HepG2 (cell line): ENCODE measurements around the gene CKAP5. TPM values are rescaled to one million over a fixed set of nuclear protein-coding genes. Genes with fewer than 3 reads are reported as not detected.

Experiments
- ARID3A ChIP-seq: IDR thresholded peaks from 2 replicates; pipeline ENCODE4 v1.6.1; 2012; ENCODE audit warnings: low read depth, low read length, improper control_type of control experiment
- ATM ChIP-seq: fragments of 450-650 bp; IDR thresholded peaks from 2 replicates; pipeline ENCODE4 v1.7.1; 2017; ENCODE audit warnings: mild to moderate bottlenecking, borderline replicate concordance
- CHD4 ChIP-seq: fragments of 200-600 bp; sonication (generic); IDR thresholded peaks from 2 replicates; pipeline ENCODE4 v1.7.0; 2017; ENCODE audit warnings: mild to moderate bottlenecking, low read length, borderline replicate concordance
- CREB3 ChIP-seq: sonication (generic); formaldehyde crosslinking; IDR thresholded peaks from 2 replicates; pipeline ENCODE4 v1.5.0; 2020; ENCODE audit warnings: missing genetic modification reagents
- FOXJ3 ChIP-seq: sonication (generic); formaldehyde crosslinking; IDR thresholded peaks from 2 replicates; pipeline ENCODE4 v1.4.0; 2020; ENCODE audit warnings: missing genetic modification reagents, mild to moderate bottlenecking, borderline replicate concordance
- HNF1A ChIP-seq, 2 experiments: sonication (generic) in 1 of 2; formaldehyde crosslinking in 1 of 2; IDR thresholded peaks; 2 replicates each; pipeline versions ENCODE4 v1.4.0 to v1.6.1; 2016 to 2020; ENCODE audit warnings: borderline replicate concordance in 1 of 2, low read depth in 1 of 2, mild to moderate bottlenecking in 1 of 2, missing genetic modification reagents in 1 of 2
- IKZF5 ChIP-seq: IDR thresholded peaks from 2 replicates; pipeline ENCODE4 v1.6.1; 2018; ENCODE audit warnings: missing genetic modification reagents, mild to moderate bottlenecking, missing compliant biosample characterization
- NONO ChIP-seq, 2 experiments: fragments of 450-650 bp in 1 of 2; sonication (generic) in 1 of 2; formaldehyde crosslinking in 1 of 2; IDR thresholded peaks in 1 of 2; conservative IDR thresholded peaks in 1 of 2; 2 replicates each; pipeline versions ENCODE4 v1.6.1 to v1.8.0; 2017 to 2022; ENCODE audit warnings: mild to moderate bottlenecking in 1 of 2, missing genetic modification reagents in 1 of 2, moderate library complexity in 1 of 2
- PCBP2 ChIP-seq: fragments of 200-400 bp; formaldehyde crosslinking; optimal IDR thresholded peaks from 2 replicates; pipeline ENCODE3; 2018; ENCODE audit warnings: low read length, low read depth; ENCODE audit not compliant: poor library complexity, severe bottlenecking
- PHF21A ChIP-seq: sonication (generic); formaldehyde crosslinking; IDR thresholded peaks from 2 replicates; pipeline ENCODE4 v1.5.0; 2020; ENCODE audit warnings: mild to moderate bottlenecking, missing genetic modification reagents
- PLSCR1 ChIP-seq: sonication (generic); formaldehyde crosslinking; IDR thresholded peaks from 2 replicates; pipeline ENCODE4 v1.5.0; 2020; ENCODE audit warnings: missing genetic modification reagents, mild to moderate bottlenecking, borderline replicate concordance
- SIX1 ChIP-seq: sonication (generic); formaldehyde crosslinking; IDR thresholded peaks from 2 replicates; pipeline ENCODE4 v1.4.0; 2020; ENCODE audit warnings: missing genetic modification reagents, borderline replicate concordance
- SMAD9 ChIP-seq: sonication (generic); formaldehyde crosslinking; IDR thresholded peaks from 2 replicates; pipeline ENCODE4 v1.5.1; 2020; ENCODE audit warnings: mild to moderate bottlenecking, missing genetic modification reagents
- SRSF1 ChIP-seq: fragments of 200-400 bp; formaldehyde crosslinking; optimal IDR thresholded peaks from 2 replicates; pipeline ENCODE3; 2017; ENCODE audit warnings: mild to moderate bottlenecking, low read depth, low read length, moderate library complexity
- TERF1 ChIP-seq: sonication (generic); formaldehyde crosslinking; IDR thresholded peaks from 2 replicates; pipeline ENCODE4 v1.8.0; 2022; ENCODE audit warnings: mild to moderate bottlenecking, missing genetic modification reagents, moderate library complexity
- ZNF879 ChIP-seq: sonication (generic); formaldehyde crosslinking; IDR thresholded peaks from 2 replicates; pipeline ENCODE4 v1.8.1; 2023; ENCODE audit warnings: missing genetic modification reagents
- ZZZ3 ChIP-seq: sonication (generic); formaldehyde crosslinking; IDR thresholded peaks from 2 replicates; pipeline ENCODE4 v1.4.0; 2020; ENCODE audit warnings: missing genetic modification reagents, mild to moderate bottlenecking, borderline replicate concordance
- polyA plus RNA-seq, 8 experiments: library from polyadenylated mRNA; depleted of rRNA in 3 of 8; stranded (reverse) in 7 of 8; unstranded in 1 of 8; fragments of >200 nt; fragmentation: Illumina TruSeq in 4 of 8; extraction: Trizol in 4 of 8; gene quantifications; 2 replicates each; pipeline versions ENCODE4 v1.2.1 to v1.2.3, GENCODE V29; 2011 to 2016; ENCODE audit warnings: low read depth in 4 of 8, missing spikeins in 1 of 8, mixed read lengths in 1 of 8; ENCODE audit not compliant: insufficient read depth in 1 of 8
- total RNA-seq, 5 experiments: library from RNA; depleted of rRNA; stranded (reverse); fragments of >200 nt; fragmentation: Illumina TruSeq; extraction: Trizol; gene quantifications; 2 replicates each; pipeline ENCODE4 v1.2.3, GENCODE V29; 2016; ENCODE audit warnings: low read depth in 1 of 5

The CKAP5 gene
- total and polyA plus RNA-seq, 2 of the 13 experiments (the other 11 are each of a cell fraction or from before 2014, with no cell fraction given), result 79.2 to 103 TPM

GRCh38 chr11:46719048-46719542, 127.0 kb downstream of the CKAP5 start, which contains the start of gene F2 (continued):
- TF ChIP-seq ZZZ3 (CRISPR knock-in tag), result no peak
- no peak for TF ChIP-seq TERF1 (CRISPR knock-in tag)
- no peak for TF ChIP-seq NONO (IDR thresholded peaks at IDR 0.05)
- TF ChIP-seq NONO (CRISPR knock-in tag; conservative IDR thresholded peaks at IDR 0.05), result peak; percentile 95
- no peak for TF ChIP-seq PCBP2
- no peak; the same call in 1 of the 2 replicates for TF ChIP-seq CHD4
- peak; percentile 73; the same call in 1 of the 2 replicates for TF ChIP-seq IKZF5
- peak; percentile 29; the same call in 1 of the 2 replicates for TF ChIP-seq FOXJ3 (CRISPR knock-in tag)
- no peak for TF ChIP-seq PLSCR1
- no peak for TF ChIP-seq CREB3 (CRISPR knock-in tag)
- peak; percentile 98 for TF ChIP-seq HNF1A (IDR thresholded peaks at IDR 0.05; ENCODE audit: low read depth)
- peak; percentile 100 for TF ChIP-seq HNF1A (CRISPR knock-in tag; IDR thresholded peaks at IDR 0.05; ENCODE audit: borderline replicate concordance)
- TF ChIP-seq ATM, result no peak
- TF ChIP-seq PHF21A, result peak; percentile 59; the same call in 1 of the 2 replicates
- peak; percentile 52 for TF ChIP-seq SRSF1
- TF ChIP-seq ARID3A, result 0 out of 2 replicates have a peak, but pooled peaks have one; percentile 4
- TF ChIP-seq ZNF879 (CRISPR knock-in tag), result no peak
- TF ChIP-seq SMAD9 (CRISPR knock-in tag), result no peak
- TF ChIP-seq SIX1, result 0 out of 2 replicates have a peak, but pooled peaks have one; percentile 39
